Neural crest cell (in vitro differentiated cells): ENCODE measurements around the gene F2RL3. TPM values are rescaled to one million over a fixed set of nuclear protein-coding genes. Genes with fewer than 3 reads are reported as not detected.

Experiments used
- DNase-seq: peaks from one replicate; pipeline ENCODE4 v3.0.0; 2021; ENCODE audit warnings: low read depth, mixed read lengths, low spot score
- H3K27ac Mint-ChIP-seq: one replicate; pipeline ENCODE4 v1.8.0; 2021; ENCODE audit warnings: mild to moderate bottlenecking, mixed read lengths; ENCODE audit not compliant: unreplicated experiment
- H3K27me3 Mint-ChIP-seq: 2 replicates; pipeline ENCODE4 v1.8.0; 2021; ENCODE audit warnings: low read depth, mild to moderate bottlenecking, mixed read lengths
- H3K36me3 Mint-ChIP-seq: 2 replicates; pipeline ENCODE4 v1.8.0; 2021; ENCODE audit warnings: low read depth, mild to moderate bottlenecking, mixed read lengths
- H3K4me1 Mint-ChIP-seq: 2 replicates; pipeline ENCODE4 v1.8.0; 2021; ENCODE audit warnings: mixed read lengths
- H3K4me3 Mint-ChIP-seq: one replicate; pipeline ENCODE4 v1.8.0; 2021; ENCODE audit warnings: mild to moderate bottlenecking, mixed read lengths
- H3K9me3 Mint-ChIP-seq: 2 replicates; pipeline ENCODE4 v1.8.0; 2021; ENCODE audit warnings: mixed read lengths
- CTCF ChIP-seq: fragments of 200-600 bp; sonication (generic); conservative IDR thresholded peaks from 2 replicates; pipeline ENCODE4 v1.5.0; 2021; ENCODE audit warnings: antibody characterized with exemption, mild to moderate bottlenecking
- long read RNA-seq: library from polyadenylated mRNA; unstranded; transcript quantifications from one replicate; pipeline ENCODE4 v2.0.0, GENCODE V29; 2020
- total RNA-seq: library from RNA; stranded (reverse); gene quantifications from 2 replicates; pipeline ENCODE4 v1.2.1, GENCODE V29; 2021

Gene F2RL3
- not detected in 2 replicates for total RNA-seq
- long read RNA-seq: 0 reads

GRCh38 chr19:16888629-16889365, at the start of gene F2RL3:
F2RL3 (plus strand) TSS chr19:16888999; CDS start chr19:16889190, 191 bp downstream.
- DNase-seq: no peak
- Mint-ChIP-seq H3K4me1 (no peaks in the 10 kb centered on the region), H3K9me3 (no peaks in the 10 kb centered on the region), H3K36me3 (no peaks in the 10 kb centered on the region), H3K27ac (no peak within 1 kb of the TSS), H3K27me3 (no peaks in the 10 kb centered on the region), H3K4me3 (no peak within 1 kb of the TSS)
- TF ChIP-seq CTCF: no peak

- peaks cover 5% of the 10 kb centered on the region for H3K36me3 Mint-ChIP-seq
These were observed 47.3 kb upstream of the F2RL3 start for GRCh38 chr19:16841391-16841926.

GRCh38 chr19:16846901-16847300, 41.9 kb upstream of the F2RL3 start:
- Mint-ChIP-seq H3K4me3 (no peak overlapping the region), H3K27ac (no peak overlapping the region), H3K36me3 (peaks cover 7% of the 10 kb centered on the region), H3K4me1 (no peaks in the 10 kb centered on the region), H3K9me3 (no peaks in the 10 kb centered on the region), H3K27me3 (no peaks in the 10 kb centered on the region)
- no peak for DNase-seq
- no peak for TF ChIP-seq CTCF

More at GRCh38 chr19:16841391-16841926, 47.3 kb upstream of the F2RL3 start:
- Mint-ChIP-seq H3K9me3 (no peaks in the 10 kb centered on the region), H3K27ac (no peak overlapping the region), H3K27me3 (no peaks in the 10 kb centered on the region), H3K4me1 (no peaks in the 10 kb centered on the region), H3K4me3 (no peak overlapping the region)
- no peak for TF ChIP-seq CTCF
- no peak for DNase-seq

- H3K4me1 Mint-ChIP-seq: no peaks in the 10 kb centered on the region
- peaks cover 7% of the 10 kb centered on the region for H3K36me3 Mint-ChIP-seq
- no peak overlapping the region for H3K4me3 Mint-ChIP-seq
- H3K9me3 Mint-ChIP-seq: no peaks in the 10 kb centered on the region
- no peak for DNase-seq
- no peak for TF ChIP-seq CTCF
- H3K27ac Mint-ChIP-seq: no peak overlapping the region
- H3K27me3 Mint-ChIP-seq: no peaks in the 10 kb centered on the region
These were observed 41.4 kb upstream of the F2RL3 start for GRCh38 chr19:16847430-16847829.

- Mint-ChIP-seq H3K4me3 (no peak overlapping the region), H3K9me3 (no peaks in the 10 kb centered on the region), H3K27ac (no peak overlapping the region), H3K27me3 (no peaks in the 10 kb centered on the region), H3K4me1 (no peaks in the 10 kb centered on the region), H3K36me3 (peaks cover 7% of the 10 kb centered on the region)
- DNase-seq: no peak
- TF ChIP-seq CTCF: no peak
These were observed 39.6 kb upstream of the F2RL3 start for GRCh38 chr19:16849168-16849567.
